ENCODE data around the gene SNX3.

DNA sequence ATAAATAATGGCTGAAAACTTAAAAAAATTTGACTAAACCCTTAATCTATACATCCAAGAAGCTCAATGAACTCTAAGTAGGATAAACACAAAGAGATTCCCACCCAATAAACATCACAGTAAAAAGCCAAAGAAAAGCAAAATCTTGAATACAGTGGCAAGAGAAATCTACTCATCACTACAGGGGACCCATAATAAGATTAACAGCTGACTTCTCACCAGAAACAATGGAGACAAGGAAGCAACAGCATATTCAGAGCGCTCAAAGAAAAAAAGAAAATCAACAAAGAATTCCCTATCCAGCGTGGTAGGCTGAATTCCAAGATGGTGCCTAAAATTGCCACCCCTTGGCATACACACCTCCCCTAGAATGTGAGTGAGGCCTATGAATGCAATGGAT, 18.6 kb downstream of the SNX3 start:
- TF ChIP-seq CTCF (conservative IDR thresholded peaks at IDR 0.05; ENCODE audit: low read depth, low read length), result no peak
- TF ChIP-seq EZH2 (IDR thresholded peaks at IDR 0.05; ENCODE audit: low read length, unreplicated experiment), result no peak
- no peak for TF ChIP-seq EZH2phosphoT487 (IDR thresholded peaks at IDR 0.05; ENCODE audit: borderline replicate concordance, low read length)
